Measurements from ENCODE around the gene GBP7.

DNA sequence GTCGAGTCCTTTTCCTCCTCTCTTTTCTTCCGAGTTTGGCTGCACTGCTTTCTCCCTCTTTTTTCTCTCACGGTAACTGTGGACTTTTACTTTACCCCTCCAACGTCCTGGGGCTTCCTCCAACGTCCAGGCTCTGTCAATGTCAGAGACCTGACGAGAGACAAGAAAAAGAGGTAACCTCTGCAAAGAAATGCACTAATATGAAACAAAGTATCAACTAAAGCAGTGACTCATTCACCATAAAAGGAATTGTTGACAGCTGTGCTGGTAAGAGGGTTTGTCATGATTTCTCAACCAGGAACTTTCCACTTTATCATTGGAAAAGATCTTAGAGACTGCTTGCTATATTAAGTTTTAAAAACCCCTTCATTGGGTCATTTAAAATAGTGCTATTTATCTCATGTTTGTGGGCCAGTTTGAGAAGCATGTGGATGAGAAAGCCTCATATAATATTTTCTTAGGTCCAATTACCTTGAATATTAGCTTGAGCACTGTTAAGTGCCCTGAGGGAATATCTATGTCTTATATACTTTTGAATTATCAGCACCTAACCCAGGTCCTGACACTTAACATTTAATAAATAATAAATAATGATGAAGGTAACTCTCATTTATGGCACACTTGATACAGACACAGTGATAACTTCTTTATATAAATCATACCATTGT, 49.8 kb downstream of the GBP7 start, which contains the start of gene GBP2:
- TF ChIP-seq, protein P1, sequence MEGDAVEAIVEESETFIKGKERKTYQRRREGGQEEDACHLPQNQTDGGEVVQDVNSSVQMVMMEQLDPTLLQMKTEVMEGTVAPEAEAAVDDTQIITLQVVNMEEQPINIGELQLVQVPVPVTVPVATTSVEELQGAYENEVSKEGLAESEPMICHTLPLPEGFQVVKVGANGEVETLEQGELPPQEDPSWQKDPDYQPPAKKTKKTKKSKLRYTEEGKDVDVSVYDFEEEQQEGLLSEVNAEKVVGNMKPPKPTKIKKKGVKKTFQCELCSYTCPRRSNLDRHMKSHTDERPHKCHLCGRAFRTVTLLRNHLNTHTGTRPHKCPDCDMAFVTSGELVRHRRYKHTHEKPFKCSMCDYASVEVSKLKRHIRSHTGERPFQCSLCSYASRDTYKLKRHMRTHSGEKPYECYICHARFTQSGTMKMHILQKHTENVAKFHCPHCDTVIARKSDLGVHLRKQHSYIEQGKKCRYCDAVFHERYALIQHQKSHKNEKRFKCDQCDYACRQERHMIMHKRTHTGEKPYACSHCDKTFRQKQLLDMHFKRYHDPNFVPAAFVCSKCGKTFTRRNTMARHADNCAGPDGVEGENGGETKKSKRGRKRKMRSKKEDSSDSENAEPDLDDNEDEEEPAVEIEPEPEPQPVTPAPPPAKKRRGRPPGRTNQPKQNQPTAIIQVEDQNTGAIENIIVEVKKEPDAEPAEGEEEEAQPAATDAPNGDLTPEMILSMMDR (IDR thresholded peaks at IDR 0.05) = no peak
- peak in 1 of 2 donors; percentile 78 for TF ChIP-seq POLR2A (IDR thresholded peaks at IDR 0.05)
